Measurements from ENCODE around the gene DENND1C. TPM values are rescaled to one million over a fixed set of nuclear protein-coding genes. Genes with fewer than 3 reads are reported as not detected.

DENND1C gene
- total and polyA plus RNA-seq, 2 of the 8 experiments (the other 6 are each of a cell fraction or from before 2014, with no cell fraction given): 3.6 to 4.0 TPM

GRCh38 chr19:6490134-6490533, 8.5 kb upstream of the DENND1C start:
- no peaks in the 10 kb centered on the region for H3K79me2 ChIP-seq (ENCODE audit: control insufficient read depth in 1 of 2, insufficient read depth in 2 of 2, low read length in 2 of 2)
- no peak overlapping the region for H3K9ac ChIP-seq (replicated peaks in 1 of 4; ENCODE audit: extremely low read depth in 1 of 4, low read depth in 3 of 4, low read length in 3 of 4)
- no peaks in the 10 kb centered on the region for H4K20me1 ChIP-seq (replicated peaks in 1 of 2; ENCODE audit: control insufficient read depth in 1 of 2, insufficient read depth in 2 of 2, low read length in 2 of 2)
- no peak overlapping the region for H3K27ac ChIP-seq (ENCODE audit: low read depth, low read length)
- H3K4me3 ChIP-seq (ENCODE audit: extremely low read depth in 1 of 4, insufficient read depth in 2 of 4, low read depth in 3 of 4, low read length in 4 of 4): no peak overlapping the region
- H3K27me3 ChIP-seq (replicated peaks in 1 of 4; ENCODE audit: control insufficient read depth in 3 of 4, extremely low read depth in 1 of 4, insufficient read depth in 3 of 4, low read length in 3 of 4): peaks cover 0 to 2% (median 0%) of the 10 kb centered on the region in 4 experiments; a peak in 1 of 7 replicates
- no peak overlapping the region for H2BK15ac ChIP-seq (ENCODE audit: low read length)
- no peak for FAIRE-seq
- H3K23ac ChIP-seq (ENCODE audit: insufficient read length): no peak overlapping the region
- no peak overlapping the region for H2AK5ac ChIP-seq (ENCODE audit: low read depth, low read length)
- H3K4me1 ChIP-seq (replicated peaks in 1 of 4; ENCODE audit: control insufficient read depth in 3 of 4, insufficient read depth in 4 of 4, low read length in 3 of 4): no peaks in the 10 kb centered on the region
- H3K79me1 ChIP-seq (ENCODE audit: low read depth, low read length): no peaks in the 10 kb centered on the region
- H3K56ac ChIP-seq (replicated peaks; ENCODE audit: insufficient read length, low read depth, low read length): no peak overlapping the region
- DNase-seq (ENCODE audit: low read depth in 1 of 2, low spot score in 2 of 2): no peak
- no peak overlapping the region for H2BK12ac ChIP-seq (ENCODE audit: low read depth, low read length)
- H2BK5ac ChIP-seq (ENCODE audit: low read depth, low read length): no peak overlapping the region
- ChIA-PET POLR2A (ENCODE audit: partially characterized antibody) (interaction anchor here (0.6 to 2.4 kb wide), 5 partner anchors 9 to 586 kb away, joined by 3 to 7 read pairs (median 3); partner anchors contain the start of gene TUBB4A), CTCF (ENCODE audit: partially characterized antibody) (interaction anchor here (0.9 kb wide), 1 partner anchor 78 kb away, joined by 3 read pairs; no protein-coding TSS in a partner anchor)
- H2BK120ac ChIP-seq (replicated peaks; ENCODE audit: low read depth, low read length): no peak overlapping the region
- H3K18ac ChIP-seq (ENCODE audit: extremely low read depth, low read length): no peak overlapping the region
- H4K91ac ChIP-seq (replicated peaks; ENCODE audit: insufficient read length, low read length): no peak overlapping the region
- H2BK20ac ChIP-seq (ENCODE audit: low read length): no peak overlapping the region
- no peak overlapping the region for H4K8ac ChIP-seq (ENCODE audit: extremely low read depth, insufficient read depth, low read length)
- no peak overlapping the region for H3K4ac ChIP-seq (replicated peaks; ENCODE audit: insufficient read length, low read depth, low read length)
- no peak overlapping the region for H2AFZ ChIP-seq (ENCODE audit: low read length)
- no peak overlapping the region for H3K4me2 ChIP-seq (ENCODE audit: insufficient read depth in 1 of 2, low read depth in 2 of 2, low read length in 2 of 2)
- no peaks in the 10 kb centered on the region for H3K23me2 ChIP-seq (ENCODE audit: low read depth, low read length)
- TF ChIP-seq SIN3A (conservative IDR thresholded peaks at IDR 0.05 in 1 of 2, IDR thresholded peaks at IDR 0.05 in 1 of 2; ENCODE audit: low read depth in 1 of 2, low read length in 2 of 2) (no peak), FOSL1 (IDR thresholded peaks at IDR 0.05; ENCODE audit: insufficient read depth, low read depth, low read length) (no peak), KDM5A (IDR thresholded peaks at IDR 0.05; ENCODE audit: low read length) (no peak), ASH2L (IDR thresholded peaks at IDR 0.05; ENCODE audit: low read length) (no peak), CREB1 (IDR thresholded peaks at IDR 0.05) (no peak), CTBP2 (IDR thresholded peaks at IDR 0.05; ENCODE audit: borderline replicate concordance, insufficient read depth, insufficient read length, low read length) (no peak), HDAC2 (IDR thresholded peaks at IDR 0.05; ENCODE audit: borderline replicate concordance in 1 of 2, low read depth in 2 of 2, low read length in 2 of 2) (no peak)
- no peak overlapping the region for H3K14ac ChIP-seq (ENCODE audit: insufficient read length)
- 89% methylated on average over 2 of the region's 2 CpGs; no CpG with 5 or more reads in 1 of the 2 experiments for WGBS, 2 experiments (ENCODE audit: extremely low coverage in 1 of 2, insufficient coverage in 1 of 2, insufficient read length in 1 of 2, insufficient replicate concordance in 2 of 2, low coverage in 1 of 2, low lambda C conversion rate in 2 of 2, missing lambda C conversion rate in 1 of 2)
- H4K5ac ChIP-seq (ENCODE audit: insufficient read length, low read depth, low read length): no peak overlapping the region
- H3K9me3 ChIP-seq (ENCODE audit: insufficient read depth in 2 of 2, low read depth in 1 of 2, low read length in 1 of 2): no peaks in the 10 kb centered on the region
- H3K36me3 ChIP-seq (ENCODE audit: control insufficient read depth in 2 of 4, insufficient read depth in 4 of 4, low read length in 3 of 4): no peaks in the 10 kb centered on the region
